Activated CD8-positive, alpha-beta T cell treated with anti-CD3 and anti-CD28 coated beads for 36 hours (primary cell): Measurements from ENCODE around the gene SOX10. TPM values are rescaled to one million over a fixed set of nuclear protein-coding genes. Genes with fewer than 3 reads are reported as not detected.

Experiments
- ATAC-seq: fragments of 200-7000 bp; cut with Tn5 transposase; one replicate; pipeline ENCODE4 v1.10.0; 2021; ENCODE audit warnings: mild to moderate bottlenecking, moderate library complexity
- CTCF ChIA-PET: fragments of 350-600 bp; sonication (Branson Sonifier 250); formaldehyde crosslinking; loops from one replicate; lab custom pipeline; 2021; ENCODE audit warnings: antibody characterized with exemption; lab: Charles Lee
- POLR2A ChIA-PET: fragments of 350-600 bp; sonication (Branson Sonifier 250); formaldehyde crosslinking; loops from one replicate; lab custom pipeline; 2021; ENCODE audit warnings: antibody characterized with exemption; lab: Charles Lee
- DNase-seq: peaks from one replicate; pipeline ENCODE4 v3.0.0-alpha.2; 2020
- H3K27ac Mint-ChIP-seq: one replicate; pipeline ENCODE4 v1.8.0; 2021; ENCODE audit warnings: mild to moderate bottlenecking, mixed read lengths
- H3K27me3 Mint-ChIP-seq: one replicate; pipeline ENCODE4 v1.8.0; 2021; ENCODE audit warnings: mixed read lengths
- H3K36me3 Mint-ChIP-seq: one replicate; pipeline ENCODE4 v1.8.0; 2021; ENCODE audit warnings: low read depth, mixed read lengths
- H3K4me1 Mint-ChIP-seq: one replicate; pipeline ENCODE4 v1.8.0; 2021; ENCODE audit warnings: low read depth, mixed read lengths
- H3K4me3 Mint-ChIP-seq: one replicate; pipeline ENCODE4 v1.8.0; 2021; ENCODE audit warnings: mild to moderate bottlenecking, moderate library complexity, mixed read lengths
- H3K9me3 Mint-ChIP-seq: one replicate; pipeline ENCODE4 v1.8.0; 2021; ENCODE audit warnings: mixed read lengths
- CTCF ChIP-seq: fragments of 200-600 bp; IDR thresholded peaks from one replicate; pipeline ENCODE4 v1.8.0; 2022; ENCODE audit warnings: antibody characterized with exemption, mild to moderate bottlenecking
- intact Hi-C: fragments of 100-400 bp; cut with micrococcal nuclease; formaldehyde crosslinking; loops from one replicate; pipeline ENCODE4 v1.10.0; 2022
- total RNA-seq, 2 experiments: library from RNA; stranded (reverse); gene quantifications; one replicate each; pipeline ENCODE4 v1.2.3, GENCODE V29; 2021

Gene SOX10
- total RNA-seq, 2 experiments from 2014 or later, result not detected

- intact Hi-C loops, result no loop called here
- H3K9me3 Mint-ChIP-seq, result no peaks in the 10 kb centered on the region
- ChIA-PET CTCF (no interaction called here), POLR2A (no interaction called here)
- TF ChIP-seq CTCF, result no peak
- no peak for DNase-seq
- H3K4me1 Mint-ChIP-seq, result no peaks in the 10 kb centered on the region
- no peaks in the 10 kb centered on the region for H3K27me3 Mint-ChIP-seq
- no peaks in the 10 kb centered on the region for H3K36me3 Mint-ChIP-seq
- no peak overlapping the region for H3K27ac Mint-ChIP-seq
- H3K4me3 Mint-ChIP-seq, result no peak overlapping the region
- no peak for ATAC-seq
These were observed 1.5 kb upstream of the SOX10 start for GRCh38 chr22:37985751-37986281.

GRCh38 chr22:37985050-37985585 lies 763 bp upstream of the SOX10 start:
- intact Hi-C loops, result no loop called here
- TF ChIP-seq CTCF, result no peak
- Mint-ChIP-seq H3K4me1 (no peaks in the 10 kb centered on the region), H3K27ac (no peak overlapping the region), H3K27me3 (no peaks in the 10 kb centered on the region), H3K9me3 (no peaks in the 10 kb centered on the region), H3K36me3 (no peaks in the 10 kb centered on the region), H3K4me3 (no peak overlapping the region)
- ATAC-seq (no peak), DNase-seq (no peak)
- POLR2A ChIA-PET, result no interaction called here
- CTCF ChIA-PET, result no interaction called here

GRCh38 chr22:37982938-37983859 lies 1.2 kb downstream of the SOX10 start:
- TF ChIP-seq CTCF, result peak; percentile 31
- Mint-ChIP-seq H3K36me3 (no peaks in the 10 kb centered on the region), H3K4me3 (no peak overlapping the region), H3K4me1 (no peaks in the 10 kb centered on the region), H3K9me3 (no peaks in the 10 kb centered on the region), H3K27me3 (no peaks in the 10 kb centered on the region), H3K27ac (no peak overlapping the region)
- ATAC-seq, result no peak
- no peak for DNase-seq
- intact Hi-C loops, result no loop called here
- ChIA-PET CTCF (interaction anchor here (0.7 kb wide), 1 partner anchor 10 kb away, joined by 3 read pairs; no protein-coding TSS in a partner anchor), POLR2A (interaction anchor here (1.3 kb wide), 1 partner anchor 11 kb away, joined by 3 read pairs; no protein-coding TSS in a partner anchor)

GRCh38 chr22:37982151-37982785 lies 2.1 kb downstream of the SOX10 start:
- DNase-seq (no peak), ATAC-seq (no peak)
- intact Hi-C loops, result no loop called here
- H3K4me1 Mint-ChIP-seq, result no peaks in the 10 kb centered on the region
- no peaks in the 10 kb centered on the region for H3K27me3 Mint-ChIP-seq
- no peaks in the 10 kb centered on the region for H3K9me3 Mint-ChIP-seq
- no peaks in the 10 kb centered on the region for H3K36me3 Mint-ChIP-seq
- ChIA-PET POLR2A (interaction anchor here (1.3 kb wide), 1 partner anchor 10 kb away, joined by 3 read pairs; no protein-coding TSS in a partner anchor), CTCF (no interaction called here)
- H3K4me3 Mint-ChIP-seq, result no peak overlapping the region
- no peak overlapping the region for H3K27ac Mint-ChIP-seq
- no peak for TF ChIP-seq CTCF
